B cell (primary cell): ENCODE data around the gene TRIM60. TPM values are rescaled to one million over a fixed set of nuclear protein-coding genes. Genes with fewer than 3 reads are reported as not detected.
"Not testable (repeated sequence)": the region's sequence is repeated elsewhere in the genome, so short reads cannot be mapped to it uniquely, and the experiment has no call there.

ENCODE experiments used
- ATAC-seq: fragments of 200-7000 bp; cut with Tn5 transposase; one replicate; pipeline ENCODE4 v1.10.0; 2021; ENCODE audit warnings: low read depth, mild to moderate bottlenecking, moderate number of reproducible peaks, moderate library complexity
- CTCF ChIA-PET: fragments of 350-600 bp; sonication (Branson Sonifier 250); formaldehyde crosslinking; loops from one replicate; lab custom pipeline; 2021; ENCODE audit warnings: antibody characterized with exemption, inconsistent platforms; lab: Charles Lee
- POLR2A ChIA-PET: fragments of 350-600 bp; sonication (Branson Sonifier 250); formaldehyde crosslinking; loops from one replicate; lab custom pipeline; 2021; ENCODE audit warnings: antibody characterized with exemption; lab: Charles Lee
- DNase-seq: peaks from one replicate; pipeline ENCODE4 v3.0.0; 2013
- H2AFZ ChIP-seq: 2 replicates; pipeline ENCODE4 v1.6.1; 2012; ENCODE audit warnings: mild to moderate bottlenecking, low read depth, low read length; ENCODE audit not compliant: insufficient read depth, poor library complexity, severe bottlenecking
- H3K27ac ChIP-seq, 2 donors: 1 replicate in 1 of 2; 2 replicates in 1 of 2; pipeline ENCODE4 v1.5.1; 2012 to 2013; ENCODE audit warnings: low read length in 2 of 2, mild to moderate bottlenecking in 2 of 2, moderate library complexity in 1 of 2
- H3K27me3 ChIP-seq, 4 experiments: fragments of 200-600 bp in 1 of 4; sonication (generic) in 1 of 4; replicated peaks in 1 of 4; 1 replicate in 2 of 4; 2 replicates in 2 of 4; pipeline versions ENCODE4 v1.6.1 to v1.7.0; 2013 to 2016; ENCODE audit warnings: low read length in 3 of 4, mild to moderate bottlenecking in 2 of 4, mixed read lengths in 1 of 4, moderate library complexity in 1 of 4; ENCODE audit not compliant: insufficient read depth in 4 of 4, control insufficient read depth in 3 of 4; ENCODE audit errors: control extremely low read depth in 1 of 4
- H3K36me3 ChIP-seq, 2 experiments: replicated peaks in 1 of 2; 1 replicate in 1 of 2; 2 replicates in 1 of 2; pipeline versions ENCODE4 v1.6.1 to v1.7.1; 2013; ENCODE audit warnings: low read length in 1 of 2; ENCODE audit not compliant: insufficient read depth in 2 of 2, control insufficient read depth in 1 of 2; ENCODE audit errors: control extremely low read depth in 1 of 2, extremely low read depth in 1 of 2
- H3K4me1 ChIP-seq, 2 donors: fragments of 200-600 bp in 1 of 2; sonication (generic) in 1 of 2; 1 replicate in 1 of 2; 2 replicates in 1 of 2; pipeline versions ENCODE4 v1.5.1 to v1.6.1; 2013 to 2017; ENCODE audit warnings: low read length in 2 of 2; ENCODE audit not compliant: control insufficient read depth in 2 of 2, insufficient read depth in 2 of 2
- H3K4me2 ChIP-seq: replicated peaks from 2 replicates; pipeline ENCODE3; 2012; ENCODE audit warnings: mild to moderate bottlenecking, low read depth, low read length; ENCODE audit not compliant: poor library complexity, severe bottlenecking
- H3K4me3 ChIP-seq, 5 experiments: fragments of 200-600 bp in 1 of 5; sonication (generic) in 1 of 5; 1 replicate in 3 of 5; 2 replicates in 2 of 5; pipeline versions ENCODE4 v1.5.1 to v1.7.0; 2011 to 2016; ENCODE audit warnings: low read length in 4 of 5, mild to moderate bottlenecking in 4 of 5, low read depth in 2 of 5, control low read depth in 1 of 5, moderate library complexity in 1 of 5; ENCODE audit not compliant: insufficient read depth in 1 of 5; ENCODE audit errors: control extremely low read depth in 1 of 5, extremely low read depth in 1 of 5
- H3K79me2 ChIP-seq: fragments of 200-600 bp; sonication (generic); one replicate; pipeline ENCODE4 v1.6.0; 2016; ENCODE audit warnings: low read length; ENCODE audit not compliant: control insufficient read depth, insufficient read depth
- H3K9ac ChIP-seq: fragments of 200-600 bp; sonication (generic); 2 replicates; pipeline ENCODE4 v1.6.1; 2017; ENCODE audit warnings: mild to moderate bottlenecking, low read length, moderate library complexity
- H3K9me3 ChIP-seq, 3 donors: one replicate each; pipeline versions ENCODE4 v1.6.1 to v1.7.1; 2013; ENCODE audit warnings: low read length in 2 of 3; ENCODE audit not compliant: control insufficient read depth in 2 of 3, insufficient read depth in 1 of 3; ENCODE audit errors: control extremely low read depth in 1 of 3
- H4K20me1 ChIP-seq: 2 replicates; pipeline ENCODE4 v1.6.0; 2012; ENCODE audit warnings: mild to moderate bottlenecking, low read length; ENCODE audit not compliant: insufficient read depth, control insufficient read depth, poor library complexity, severe bottlenecking
- H3K27ac Mint-ChIP-seq: one replicate; pipeline ENCODE4 v1.8.0; 2021; ENCODE audit warnings: mixed read lengths
- H3K27me3 Mint-ChIP-seq: one replicate; pipeline ENCODE4 v1.8.0; 2021; ENCODE audit warnings: mixed read lengths
- H3K4me1 Mint-ChIP-seq: one replicate; pipeline ENCODE4 v1.8.0; 2021; ENCODE audit warnings: mixed read lengths
- H3K4me3 Mint-ChIP-seq: one replicate; pipeline ENCODE4 v1.8.0; 2021; ENCODE audit warnings: mixed read lengths
- H3K9me3 Mint-ChIP-seq: one replicate; pipeline ENCODE4 v1.8.0; 2022; ENCODE audit warnings: mixed read lengths; ENCODE audit not compliant: insufficient read depth
- EZH2 ChIP-seq: IDR thresholded peaks from 2 replicates; pipeline ENCODE4 v1.6.1; 2012; ENCODE audit warnings: borderline replicate concordance, low read depth, mild to moderate bottlenecking, moderate library complexity, low read length; ENCODE audit not compliant: insufficient read depth, poor library complexity, severe bottlenecking
- WGBS: methylation state at CpG from one replicate; pipeline ENCODE4 v1.1.5; 2013; ENCODE audit warnings: missing lambda C conversion rate; ENCODE audit not compliant: insufficient coverage; 5-methylcytosine and 5-hydroxymethylcytosine counted together
- intact Hi-C: fragments of 100-400 bp; cut with micrococcal nuclease; formaldehyde crosslinking; loops from one replicate; pipeline ENCODE4 v1.10.0; 2022
- polyA plus RNA-seq: library from polyadenylated mRNA; depleted of rRNA; stranded (reverse); fragments of >200 nt; gene quantifications from 2 replicates; pipeline ENCODE4 v1.2.3, GENCODE V29; 2012
- total RNA-seq, 2 donors: library from RNA; stranded (reverse); fragments of 120-200 nt in 1 of 2; gene quantifications; 1 replicate in 1 of 2; 2 replicates in 1 of 2; pipeline versions ENCODE4 v1.2.3 to v1.2.4, GENCODE V29; 2013 to 2022
- TF ChIP-seq, protein P1 (sequence below): fragments of 200-600 bp; IDR thresholded peaks from one replicate; pipeline ENCODE4 v1.8.0; 2022; ENCODE audit warnings: antibody characterized with exemption, mild to moderate bottlenecking

TRIM60 gene
- total and polyA plus RNA-seq, 2 donors (not counting 1 experiment from before 2014, with no cell fraction given): not detected

DNA sequence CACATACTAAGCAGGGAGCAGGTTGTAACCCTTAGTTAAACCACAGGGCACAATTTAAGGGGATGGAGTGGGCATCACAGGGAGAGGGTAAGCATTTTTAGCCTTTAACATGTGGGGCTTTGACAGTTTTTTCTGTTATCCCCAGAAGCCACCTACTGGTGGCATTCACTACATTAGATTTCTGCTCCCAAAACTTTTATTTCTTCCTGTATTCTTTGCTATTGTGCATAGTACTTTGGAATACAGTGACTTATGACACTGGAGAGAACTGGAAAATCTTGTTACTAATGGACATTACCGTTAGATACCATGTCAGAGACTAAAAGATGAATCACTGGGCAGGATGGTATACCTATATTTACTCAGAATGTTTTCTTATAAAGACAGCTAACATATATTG, 29.1 kb downstream of the TRIM60 start:
- no CpG with 5 or more reads among the region's 1 CpG for WGBS
- no peaks in the 10 kb centered on the region for H3K4me1 ChIP-seq
- TF ChIP-seq, protein P1, sequence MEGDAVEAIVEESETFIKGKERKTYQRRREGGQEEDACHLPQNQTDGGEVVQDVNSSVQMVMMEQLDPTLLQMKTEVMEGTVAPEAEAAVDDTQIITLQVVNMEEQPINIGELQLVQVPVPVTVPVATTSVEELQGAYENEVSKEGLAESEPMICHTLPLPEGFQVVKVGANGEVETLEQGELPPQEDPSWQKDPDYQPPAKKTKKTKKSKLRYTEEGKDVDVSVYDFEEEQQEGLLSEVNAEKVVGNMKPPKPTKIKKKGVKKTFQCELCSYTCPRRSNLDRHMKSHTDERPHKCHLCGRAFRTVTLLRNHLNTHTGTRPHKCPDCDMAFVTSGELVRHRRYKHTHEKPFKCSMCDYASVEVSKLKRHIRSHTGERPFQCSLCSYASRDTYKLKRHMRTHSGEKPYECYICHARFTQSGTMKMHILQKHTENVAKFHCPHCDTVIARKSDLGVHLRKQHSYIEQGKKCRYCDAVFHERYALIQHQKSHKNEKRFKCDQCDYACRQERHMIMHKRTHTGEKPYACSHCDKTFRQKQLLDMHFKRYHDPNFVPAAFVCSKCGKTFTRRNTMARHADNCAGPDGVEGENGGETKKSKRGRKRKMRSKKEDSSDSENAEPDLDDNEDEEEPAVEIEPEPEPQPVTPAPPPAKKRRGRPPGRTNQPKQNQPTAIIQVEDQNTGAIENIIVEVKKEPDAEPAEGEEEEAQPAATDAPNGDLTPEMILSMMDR: no peak
- no peak for TF ChIP-seq EZH2
- H3K4me3 ChIP-seq: no peak overlapping the region
- Mint-ChIP-seq H3K4me3 (no peak overlapping the region), H3K27me3 (no peaks in the 10 kb centered on the region), H3K27ac (no peak overlapping the region), H3K4me1 (no peaks in the 10 kb centered on the region), H3K9me3 (no peaks in the 10 kb centered on the region)
- H3K79me2 ChIP-seq: no peaks in the 10 kb centered on the region
- H3K4me2 ChIP-seq: no peak overlapping the region
- intact Hi-C loops: no loop called here
- no peak for DNase-seq
- H3K9ac ChIP-seq: no peak overlapping the region
- CTCF ChIA-PET: no interaction called here
- H3K27me3 ChIP-seq: no peaks in the 10 kb centered on the region
- H3K36me3 ChIP-seq: no peaks in the 10 kb centered on the region
- POLR2A ChIA-PET: no interaction called here
- H3K27ac ChIP-seq: no peak overlapping the region
- ATAC-seq: no peak
- H4K20me1 ChIP-seq: no peaks in the 10 kb centered on the region
- H3K9me3 ChIP-seq: no peaks in the 10 kb centered on the region
- no peak overlapping the region for H2AFZ ChIP-seq

GRCh38 chr4:165070560-165070959, 38.8 kb downstream of the TRIM60 start:
- H3K4me1 ChIP-seq: no peaks in the 10 kb centered on the region
- H3K4me3 Mint-ChIP-seq: no peak overlapping the region
- no CpG with 5 or more reads among the region's 1 CpG for WGBS
- H4K20me1 ChIP-seq: no peaks in the 10 kb centered on the region
- no peaks in the 10 kb centered on the region for H3K79me2 ChIP-seq
- intact Hi-C loops: no loop called here
- ATAC-seq: no peak
- no peaks in the 10 kb centered on the region for H3K27me3 ChIP-seq
- TF ChIP-seq, protein P1: no peak
- no peak for TF ChIP-seq EZH2
- no peaks in the 10 kb centered on the region for H3K4me1 Mint-ChIP-seq
- no peaks in the 10 kb centered on the region for H3K9me3 Mint-ChIP-seq
- ChIA-PET CTCF (no interaction called here), POLR2A (no interaction called here)
- no peak overlapping the region for H3K27ac ChIP-seq
- no peak overlapping the region for H3K4me2 ChIP-seq
- no peaks in the 10 kb centered on the region for H3K27me3 Mint-ChIP-seq
- no peak overlapping the region for H3K27ac Mint-ChIP-seq
- H2AFZ ChIP-seq: no peak overlapping the region
- no peak for DNase-seq
- H3K9me3 ChIP-seq: no peaks in the 10 kb centered on the region
- H3K4me3 ChIP-seq: no peak overlapping the region
- no peak overlapping the region for H3K9ac ChIP-seq
- H3K36me3 ChIP-seq: peaks cover 0 to 2% of the 10 kb centered on the region in 2 experiments

DNA sequence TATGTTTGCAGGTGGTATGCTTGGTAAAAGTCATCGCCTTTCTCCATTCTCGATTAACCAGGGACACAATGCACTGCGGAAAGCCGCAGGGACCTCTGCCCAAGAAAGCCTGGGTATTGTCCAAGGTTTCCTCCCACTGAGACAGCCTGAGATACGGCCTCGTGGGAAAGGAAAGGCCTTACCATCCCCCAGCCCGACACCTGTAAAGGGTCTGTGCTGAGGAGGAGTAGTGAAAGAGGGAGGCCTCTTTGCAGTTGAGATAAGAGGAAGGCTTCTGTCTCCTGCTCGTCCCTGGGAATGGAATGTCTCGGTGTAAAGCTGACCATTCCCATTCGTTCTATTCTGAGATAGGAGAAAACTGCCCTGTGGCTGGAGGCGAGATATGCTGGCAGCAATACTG, 41.5 kb downstream of the TRIM60 start:
- H3K27ac ChIP-seq, ATAC-seq, H3K4me1 Mint-ChIP-seq, H3K4me1 ChIP-seq, POLR2A ChIA-PET, CTCF ChIA-PET, intact Hi-C loops, H3K27ac Mint-ChIP-seq, H3K9me3 ChIP-seq, H3K4me2 ChIP-seq, DNase-seq, H3K4me3 ChIP-seq, H3K9me3 Mint-ChIP-seq, H3K27me3 ChIP-seq, H4K20me1 ChIP-seq, H3K27me3 Mint-ChIP-seq, H3K4me3 Mint-ChIP-seq, H3K9ac ChIP-seq, H2AFZ ChIP-seq, H3K79me2 ChIP-seq: not testable (repeated sequence)
- 94% methylated on average over 9 of the region's 11 CpGs for WGBS
- H3K36me3 ChIP-seq: peaks cover 2 to 13% of the 10 kb centered on the region in 2 experiments
